Adrenal gland (tissue), 12 donors: Measurements from ENCODE around the gene FAM237B. TPM values are rescaled to one million over a fixed set of nuclear protein-coding genes. Genes with fewer than 3 reads are reported as not detected.

Source experiments
- DNase-seq, 7 donors: peaks; one replicate each; pipeline ENCODE4 v3.0.0-alpha.2; 2019 to 2020
- H3K27ac ChIP-seq, 5 donors: fragments of 200-600 bp; sonication (generic) in 4 of 5; 1 replicate in 3 of 5; 2 replicates in 2 of 5; pipeline versions ENCODE4 v1.5.1 to v1.8.0; 2016 to 2020; ENCODE audit warnings: mild to moderate bottlenecking in 1 of 5
- H3K27me3 ChIP-seq: fragments of 200-600 bp; 2 replicates; pipeline ENCODE4 v1.8.0; 2021
- H3K36me3 ChIP-seq, 2 donors: fragments of 200-600 bp; replicated peaks in 1 of 2; 1 replicate in 1 of 2; 2 replicates in 1 of 2; pipeline versions ENCODE4 v1.5.1 to v1.8.0; 2018 to 2022
- H3K4me1 ChIP-seq, 2 donors: fragments of 200-600 bp; replicated peaks in 1 of 2; 1 replicate in 1 of 2; 2 replicates in 1 of 2; pipeline versions ENCODE4 v1.5.1 to v1.8.0; 2018 to 2021
- H3K4me3 ChIP-seq, 4 donors: fragments of 200-600 bp; sonication (generic) in 3 of 4; one replicate each; pipeline ENCODE4 v1.5.1; 2016 to 2018
- H3K9me3 ChIP-seq, 3 donors: fragments of 200-600 bp; sonication (generic) in 1 of 3; replicated peaks in 1 of 3; 1 replicate in 2 of 3; 2 replicates in 1 of 3; pipeline versions ENCODE4 v1.5.1 to v1.8.0; 2016 to 2021
- POLR2A ChIP-seq, 2 donors: fragments of 450-650 bp; IDR thresholded peaks; one replicate each; pipeline ENCODE4 v1.6.1; 2017; ENCODE audit warnings: antibody characterized with exemption in 2 of 2, mild to moderate bottlenecking in 2 of 2, moderate library complexity in 1 of 2
- WGBS, 4 donors: extraction: QIAGEN DNeasy Blood & Tissue Kit in 2 of 4; methylation state at CpG; one replicate each; pipeline versions ENCODE4 v1.1.5 to v1.1.7; 2013 to 2017; 5-methylcytosine and 5-hydroxymethylcytosine counted together
- intact Hi-C, 2 donors: fragments of 100-400 bp; cut with DNase I; formaldehyde crosslinking; loops; one replicate each; pipeline versions ENCODE4 v1.14.1 to v1.15.0; 2022 to 2023
- polyA plus RNA-seq, 3 donors: library from polyadenylated mRNA; stranded (reverse); fragments of 200-250 nt in 2 of 3; fragments of 350-450 nt in 1 of 3; fragmentation: Illumina TruSeq in 1 of 3; extraction: RNeasy Lipid Tissue Mini Kit (QIAGEN cat#74804) in 1 of 3; gene quantifications; one replicate each; pipeline ENCODE4 v1.2.3, GENCODE V29; 2013 to 2014
- total RNA-seq, 9 donors: library from RNA; depleted of rRNA in 4 of 9; stranded (reverse); fragments of >200 nt in 4 of 9; fragments of 120-200 nt in 1 of 9; fragmentation: NEBNext Ultra II Directional in 1 of 9; extraction: Animal tissue kit (Norgen Biotek cat#: 25700) in 1 of 9; gene quantifications; one replicate each; pipeline versions ENCODE4 v1.1.0 to v1.2.4, GENCODE V29; 2013 to 2023
- TF ChIP-seq, protein P1 (sequence below), 6 experiments: fragments of 450-650 bp in 4 of 6; fragments of 200-600 bp in 2 of 6; sonication (generic) in 1 of 6; IDR thresholded peaks; 1 replicate in 5 of 6; 2 replicates in 1 of 6; pipeline versions ENCODE4 v1.5.1 to v1.8.0; 2016 to 2021; ENCODE audit warnings: antibody characterized with exemption in 6 of 6, mild to moderate bottlenecking in 2 of 6, moderate library complexity in 1 of 6
- donor health status: healthy with polysubstance abuse.
- donor health status: Bipolar disorder and iron deficiency.
- donor health status: DM: yes; HTN: yes; CAD: no.
- donor health status: DM: no; HTN: no; CAD: no.
- donor health status: DM: no; HTN: no; CAD: no.
- donor health status: DM: yes; HTN: yes; CAD: no.

Gene FAM237B
- total and polyA plus RNA-seq, 12 donors = not detected

DNA sequence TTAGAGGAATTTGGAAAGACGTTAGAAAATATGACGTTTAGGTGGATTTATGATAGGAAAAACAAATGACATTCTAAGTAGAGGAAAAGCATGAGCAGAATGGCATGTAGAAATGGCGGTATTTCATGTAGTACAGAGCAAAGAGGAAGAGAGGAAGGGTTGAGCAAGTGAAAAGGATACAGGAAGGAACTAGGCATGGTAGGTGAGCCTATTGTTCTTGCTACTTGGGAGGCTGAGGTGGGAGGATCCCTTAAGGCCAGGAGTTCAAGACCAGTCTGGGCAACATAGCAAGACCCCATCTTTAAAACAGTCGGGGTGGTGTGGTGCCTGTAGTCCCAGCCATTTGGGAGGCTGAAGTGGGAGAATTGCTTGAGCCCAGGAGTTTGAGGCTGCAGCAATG is 26.7 kb upstream of the FAM237B start:
- Histone ChIP-seq H3K4me3 (no peak overlapping the region), H3K4me1 (peaks cover 4 to 20% of the 10 kb centered on the region in 2 donors), H3K36me3 (no peaks in the 10 kb centered on the region), H3K27me3 (no peaks in the 10 kb centered on the region), H3K9me3 (no peaks in the 10 kb centered on the region), H3K27ac (no peak overlapping the region)
- 60 to 69% (median 64%) methylated on average over 4 of the region's 4 CpGs for WGBS, 4 donors
- TF ChIP-seq, protein P1, sequence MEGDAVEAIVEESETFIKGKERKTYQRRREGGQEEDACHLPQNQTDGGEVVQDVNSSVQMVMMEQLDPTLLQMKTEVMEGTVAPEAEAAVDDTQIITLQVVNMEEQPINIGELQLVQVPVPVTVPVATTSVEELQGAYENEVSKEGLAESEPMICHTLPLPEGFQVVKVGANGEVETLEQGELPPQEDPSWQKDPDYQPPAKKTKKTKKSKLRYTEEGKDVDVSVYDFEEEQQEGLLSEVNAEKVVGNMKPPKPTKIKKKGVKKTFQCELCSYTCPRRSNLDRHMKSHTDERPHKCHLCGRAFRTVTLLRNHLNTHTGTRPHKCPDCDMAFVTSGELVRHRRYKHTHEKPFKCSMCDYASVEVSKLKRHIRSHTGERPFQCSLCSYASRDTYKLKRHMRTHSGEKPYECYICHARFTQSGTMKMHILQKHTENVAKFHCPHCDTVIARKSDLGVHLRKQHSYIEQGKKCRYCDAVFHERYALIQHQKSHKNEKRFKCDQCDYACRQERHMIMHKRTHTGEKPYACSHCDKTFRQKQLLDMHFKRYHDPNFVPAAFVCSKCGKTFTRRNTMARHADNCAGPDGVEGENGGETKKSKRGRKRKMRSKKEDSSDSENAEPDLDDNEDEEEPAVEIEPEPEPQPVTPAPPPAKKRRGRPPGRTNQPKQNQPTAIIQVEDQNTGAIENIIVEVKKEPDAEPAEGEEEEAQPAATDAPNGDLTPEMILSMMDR (IDR thresholded peaks at IDR 0.05) = no peak
- no peak for DNase-seq
- intact Hi-C loops = no loop called here

- peak; percentile 93 to 97 (median 95) for DNase-seq
- peaks cover 4 to 20% of the 10 kb centered on the region in 2 donors for H3K4me1 ChIP-seq
- no peaks in the 10 kb centered on the region for H3K27me3 ChIP-seq
- TF ChIP-seq, protein P1 (IDR thresholded peaks at IDR 0.05) = peak; percentile 66 to 80 (median 70)
- TF ChIP-seq POLR2A (IDR thresholded peaks at IDR 0.05) = peak; percentile 64 to 89
- WGBS, 4 donors = 0% methylated on average over 29 to 37 of the region's 37 CpGs
- H3K9me3 ChIP-seq = no peaks in the 10 kb centered on the region
- intact Hi-C loops = no loop called here
- H3K36me3 ChIP-seq = no peaks in the 10 kb centered on the region
- H3K27ac ChIP-seq = peak within 1 kb of the TSS; percentile 22 to 89 (median 88)
- H3K4me3 ChIP-seq = peak within 1 kb of the TSS; percentile 2 to 96 (median 67)
Measured at GRCh38 chr7:90346336-90347125, 25.4 kb upstream of the FAM237B start, which contains the start of gene GTPBP10. GTPBP10 (plus strand) TSS chr7:90346716; CDS start chr7:90346742, 26 bp downstream.

GRCh38 chr7:90345595-90346335 is 24.7 kb upstream of the FAM237B start:
- TF ChIP-seq POLR2A (IDR thresholded peaks at IDR 0.05) = peak in 1 of 2 donors; percentile 33
- TF ChIP-seq, protein P1 (IDR thresholded peaks at IDR 0.05) = no peak
- peak in 6 of 7 donors; percentile 18 to 51 (median 36) for DNase-seq
- intact Hi-C loops = no loop called here
- WGBS, 4 donors = 2 to 5% (median 4%) methylated on average over 18 of the region's 18 CpGs
- Histone ChIP-seq H3K36me3 (no peaks in the 10 kb centered on the region), H3K9me3 (no peaks in the 10 kb centered on the region), H3K4me1 (peaks cover 4 to 20% of the 10 kb centered on the region in 2 donors), H3K4me3 (peak overlapping the region in 3 of 4 donors; percentile 7 to 96 (median 90)), H3K27me3 (no peaks in the 10 kb centered on the region), H3K27ac (peak overlapping the region; percentile 22 to 89 (median 88))

GRCh38 chr7:90345016-90345415 is 23.9 kb upstream of the FAM237B start:
- H3K9me3 ChIP-seq = no peaks in the 10 kb centered on the region
- no peaks in the 10 kb centered on the region for H3K27me3 ChIP-seq
- H3K36me3 ChIP-seq = no peaks in the 10 kb centered on the region
- TF ChIP-seq, protein P1 (IDR thresholded peaks at IDR 0.05) = no peak
- no peak for TF ChIP-seq POLR2A (IDR thresholded peaks at IDR 0.05)
- peak overlapping the region in 1 of 5 donors; percentile 88 for H3K27ac ChIP-seq
- peaks cover 4 to 20% of the 10 kb centered on the region in 2 donors for H3K4me1 ChIP-seq
- intact Hi-C loops = no loop called here
- no peak overlapping the region for H3K4me3 ChIP-seq
- DNase-seq = no peak
